Activated CD8-positive, alpha-beta memory T cell treated with anti-CD3 and anti-CD28 coated beads, Interleukin-2, amount 50 U/mL, for 24 hours (primary cell): Measurements from ENCODE around the gene IFT43.

ENCODE experiments used
- DNase-seq: peaks from one replicate; pipeline ENCODE4 v3.0.0-alpha.2; 2020; ENCODE audit errors: extremely low read depth

The IFT43 gene

GRCh38 chr14:76015191-76015590 is 29.6 kb downstream of the IFT43 start:
- DNase-seq: no peak

- no peak for DNase-seq
These were observed 30.1 kb downstream of the IFT43 start for GRCh38 chr14:76015668-76016067.

GRCh38 chr14:76019676-76020075 is 34.1 kb downstream of the IFT43 start:
- no peak for DNase-seq

- DNase-seq: no peak
These were observed 37.4 kb downstream of the IFT43 start for GRCh38 chr14:76022991-76023390.

GRCh38 chr14:76023757-76024156 is 38.2 kb downstream of the IFT43 start:
- no peak for DNase-seq

GRCh38 chr14:76024211-76024907 is 38.8 kb downstream of the IFT43 start:
- no peak for DNase-seq

GRCh38 chr14:76034566-76034965 is 49.0 kb downstream of the IFT43 start:
- DNase-seq: no peak

GRCh38 chr14:76040704-76041103 is 55.1 kb downstream of the IFT43 start:
- DNase-seq: no peak

- DNase-seq: no peak
These were observed 60.2 kb downstream of the IFT43 start for GRCh38 chr14:76045773-76046172.

GRCh38 chr14:76050250-76050649 is 64.7 kb downstream of the IFT43 start:
- no peak for DNase-seq

- DNase-seq: no peak
These were observed 65.3 kb downstream of the IFT43 start for GRCh38 chr14:76050797-76051392.

GRCh38 chr14:76051717-76052465 is 66.3 kb downstream of the IFT43 start:
- DNase-seq: no peak

GRCh38 chr14:76053572-76054355 is 68.2 kb downstream of the IFT43 start:
- no peak for DNase-seq

- DNase-seq: no peak
These were observed 69.8 kb downstream of the IFT43 start for GRCh38 chr14:76055330-76055729.

GRCh38 chr14:76056128-76056527 is 70.6 kb downstream of the IFT43 start:
- DNase-seq: no peak

- no peak for DNase-seq
These were observed 72.4 kb downstream of the IFT43 start for GRCh38 chr14:76057914-76058313.

- no peak for DNase-seq
These were observed 77.8 kb downstream of the IFT43 start for GRCh38 chr14:76063327-76063726.

- no peak for DNase-seq
These were observed 80.0 kb downstream of the IFT43 start for GRCh38 chr14:76065519-76065918.

GRCh38 chr14:76067536-76067935 is 82.0 kb downstream of the IFT43 start:
- no peak for DNase-seq

GRCh38 chr14:76073717-76074116 is 88.2 kb downstream of the IFT43 start:
- no peak for DNase-seq

GRCh38 chr14:76077340-76077739 is 91.8 kb downstream of the IFT43 start:
- DNase-seq: no peak

GRCh38 chr14:76078501-76078900 is 92.9 kb downstream of the IFT43 start:
- no peak for DNase-seq
